Osteoblast (primary cell): Measurements from ENCODE around the gene NINL. TPM values are rescaled to one million over a fixed set of nuclear protein-coding genes. Genes with fewer than 3 reads are reported as not detected.
"Not testable (repeated sequence)": the region's sequence is repeated elsewhere in the genome, so short reads cannot be mapped to it uniquely, and the experiment has no call there.

ENCODE experiments used
- DNase-seq: peaks from one replicate; pipeline ENCODE4 v3.0.0; 2011; ENCODE audit warnings: low spot score, mixed read lengths; ENCODE audit not compliant: insufficient read length; ENCODE audit errors: missing footprints
- H2AFZ ChIP-seq: 2 replicates; pipeline ENCODE4 v1.6.0; 2011; ENCODE audit warnings: mild to moderate bottlenecking, low read length
- H3K27ac ChIP-seq: 2 replicates; pipeline ENCODE4 v1.5.1; 2011; ENCODE audit warnings: mild to moderate bottlenecking, low read depth, low read length, moderate library complexity
- H3K27me3 ChIP-seq: 2 replicates; pipeline ENCODE4 v1.6.0; 2012; ENCODE audit warnings: mild to moderate bottlenecking, control low read depth, inconsistent platforms, low read length, moderate library complexity; ENCODE audit not compliant: insufficient read depth
- H3K36me3 ChIP-seq: 2 replicates; pipeline ENCODE4 v1.5.1; 2011; ENCODE audit warnings: mild to moderate bottlenecking, low read length, control low read depth, moderate library complexity; ENCODE audit not compliant: insufficient read depth
- H3K4me1 ChIP-seq: 2 replicates; pipeline ENCODE4 v1.5.1; 2011; ENCODE audit warnings: mild to moderate bottlenecking, low read length, control low read depth, moderate library complexity; ENCODE audit not compliant: insufficient read depth
- H3K4me2 ChIP-seq: 2 replicates; pipeline ENCODE4 v1.6.0; 2011; ENCODE audit warnings: mild to moderate bottlenecking, low read length; ENCODE audit not compliant: insufficient read depth
- H3K4me3 ChIP-seq: fragments of 200-600 bp; sonication (generic); 3 replicates; pipeline ENCODE4 v1.5.1; 2012; ENCODE audit warnings: mild to moderate bottlenecking, low read length, inconsistent platforms; ENCODE audit not compliant: insufficient read depth
- H3K79me2 ChIP-seq: 2 replicates; pipeline ENCODE4 v1.6.0; 2012; ENCODE audit warnings: mild to moderate bottlenecking, low read length, control low read depth, inconsistent platforms; ENCODE audit not compliant: insufficient read depth
- H3K9me3 ChIP-seq: 2 replicates; pipeline ENCODE4 v1.5.1; 2011; ENCODE audit warnings: low read depth, low read length, control low read depth
- H4K20me1 ChIP-seq: 2 replicates; pipeline ENCODE4 v1.6.0; 2012; ENCODE audit warnings: mild to moderate bottlenecking, low read length, control low read depth; ENCODE audit not compliant: insufficient read depth
- total RNA-seq: library from RNA; depleted of rRNA; stranded (reverse); fragments of >200 nt; gene quantifications from 2 replicates; pipeline ENCODE4 v1.2.3, GENCODE V29; 2012
- TF ChIP-seq, protein P1 (sequence below): IDR thresholded peaks from 2 replicates; pipeline ENCODE4 v1.5.1; 2011; ENCODE audit warnings: mild to moderate bottlenecking, low read depth, low read length, moderate library complexity; ENCODE audit errors: extremely low read depth

Gene NINL
- total RNA-seq, 1 donor = 14.8 TPM

DNA sequence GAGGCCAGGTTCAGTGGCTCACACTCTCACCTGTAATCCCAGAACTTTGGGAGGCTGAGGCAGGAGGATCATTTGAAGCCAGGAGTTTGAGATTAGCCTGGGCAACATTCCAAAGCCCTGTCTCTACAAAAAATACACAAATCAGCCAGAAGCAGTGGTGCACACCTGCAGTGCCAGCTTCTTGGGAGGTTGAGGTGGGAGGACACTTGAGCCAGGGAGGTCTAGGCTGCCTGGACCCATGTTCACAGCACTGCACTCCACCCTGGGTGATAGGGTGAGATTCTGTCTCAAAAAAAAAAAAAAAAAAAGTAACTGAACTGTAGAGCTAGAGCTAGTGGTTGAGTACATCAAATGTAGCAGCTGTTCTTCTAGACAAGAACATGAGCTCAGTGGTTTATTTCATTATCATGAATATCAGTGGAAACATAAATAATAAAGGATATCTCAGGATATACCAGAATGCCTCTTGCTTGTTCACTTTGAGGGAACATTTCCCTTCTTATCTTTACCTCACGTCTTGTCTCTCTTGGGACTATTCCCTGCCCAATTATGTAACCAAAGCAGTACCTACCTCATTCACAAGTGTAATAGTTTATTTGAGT lies 20.9 kb upstream of the NINL start:
- no peak for DNase-seq
- Histone ChIP-seq H4K20me1 (no peaks in the 10 kb centered on the region), H3K27ac (no peak overlapping the region), H3K36me3 (no peaks in the 10 kb centered on the region), H3K4me1 (no peaks in the 10 kb centered on the region), H3K4me2 (no peak overlapping the region), H3K27me3 (no peaks in the 10 kb centered on the region), H3K4me3 (no peak overlapping the region), H2AFZ (no peak overlapping the region), H3K9me3 (no peaks in the 10 kb centered on the region), H3K79me2 (peaks cover 3% of the 10 kb centered on the region)
- TF ChIP-seq, protein P1, sequence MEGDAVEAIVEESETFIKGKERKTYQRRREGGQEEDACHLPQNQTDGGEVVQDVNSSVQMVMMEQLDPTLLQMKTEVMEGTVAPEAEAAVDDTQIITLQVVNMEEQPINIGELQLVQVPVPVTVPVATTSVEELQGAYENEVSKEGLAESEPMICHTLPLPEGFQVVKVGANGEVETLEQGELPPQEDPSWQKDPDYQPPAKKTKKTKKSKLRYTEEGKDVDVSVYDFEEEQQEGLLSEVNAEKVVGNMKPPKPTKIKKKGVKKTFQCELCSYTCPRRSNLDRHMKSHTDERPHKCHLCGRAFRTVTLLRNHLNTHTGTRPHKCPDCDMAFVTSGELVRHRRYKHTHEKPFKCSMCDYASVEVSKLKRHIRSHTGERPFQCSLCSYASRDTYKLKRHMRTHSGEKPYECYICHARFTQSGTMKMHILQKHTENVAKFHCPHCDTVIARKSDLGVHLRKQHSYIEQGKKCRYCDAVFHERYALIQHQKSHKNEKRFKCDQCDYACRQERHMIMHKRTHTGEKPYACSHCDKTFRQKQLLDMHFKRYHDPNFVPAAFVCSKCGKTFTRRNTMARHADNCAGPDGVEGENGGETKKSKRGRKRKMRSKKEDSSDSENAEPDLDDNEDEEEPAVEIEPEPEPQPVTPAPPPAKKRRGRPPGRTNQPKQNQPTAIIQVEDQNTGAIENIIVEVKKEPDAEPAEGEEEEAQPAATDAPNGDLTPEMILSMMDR = no peak

- Histone ChIP-seq H3K27me3 (no peaks in the 10 kb centered on the region), H3K4me3 (no peak overlapping the region), H3K79me2 (peaks cover 3% of the 10 kb centered on the region), H2AFZ (no peak overlapping the region), H4K20me1 (no peaks in the 10 kb centered on the region), H3K36me3 (no peaks in the 10 kb centered on the region), H3K4me1 (peaks cover 10% of the 10 kb centered on the region), H3K9me3 (no peaks in the 10 kb centered on the region), H3K27ac (no peak overlapping the region), H3K4me2 (no peak overlapping the region)
- TF ChIP-seq, protein P1 = no peak
- no peak for DNase-seq
Measured at GRCh38 chr20:25605148-25605547, 19.8 kb upstream of the NINL start.

GRCh38 chr20:25604611-25605010 lies 19.3 kb upstream of the NINL start:
- TF ChIP-seq, protein P1 = no peak
- no peaks in the 10 kb centered on the region for H4K20me1 ChIP-seq
- no peak overlapping the region for H3K4me2 ChIP-seq
- H3K79me2 ChIP-seq = no peaks in the 10 kb centered on the region
- H3K4me3 ChIP-seq = no peak overlapping the region
- H3K27me3 ChIP-seq = no peaks in the 10 kb centered on the region
- no peaks in the 10 kb centered on the region for H3K9me3 ChIP-seq
- H3K4me1 ChIP-seq = peaks cover 10% of the 10 kb centered on the region
- DNase-seq = no peak
- no peak overlapping the region for H2AFZ ChIP-seq
- H3K36me3 ChIP-seq = no peaks in the 10 kb centered on the region
- no peak overlapping the region for H3K27ac ChIP-seq

DNA sequence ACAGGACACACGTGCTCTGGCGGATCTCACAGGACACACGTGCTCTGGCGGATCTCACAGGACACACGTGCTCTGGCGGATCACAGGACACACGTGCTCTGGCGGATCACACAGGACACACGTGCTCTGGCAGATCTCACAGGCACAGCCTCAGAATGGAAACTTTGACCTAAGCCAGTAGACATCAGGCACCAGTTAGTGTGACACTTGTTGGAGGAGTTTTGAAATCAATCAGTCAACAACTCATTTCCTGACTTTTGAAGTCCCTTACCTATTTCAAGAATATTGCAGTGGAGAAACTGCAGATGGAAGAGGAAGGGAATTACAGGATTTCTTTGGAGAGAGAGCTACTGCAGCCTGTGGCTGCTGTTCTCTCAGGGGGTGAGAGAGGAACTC lies 17.6 kb upstream of the NINL start:
- H3K4me1 ChIP-seq = peaks cover 10% of the 10 kb centered on the region
- H4K20me1 ChIP-seq, H3K36me3 ChIP-seq, DNase-seq, H3K9me3 ChIP-seq, H3K4me2 ChIP-seq, H2AFZ ChIP-seq, H3K4me3 ChIP-seq, H3K27ac ChIP-seq, H3K27me3 ChIP-seq, H3K79me2 ChIP-seq: not testable (repeated sequence)

DNA sequence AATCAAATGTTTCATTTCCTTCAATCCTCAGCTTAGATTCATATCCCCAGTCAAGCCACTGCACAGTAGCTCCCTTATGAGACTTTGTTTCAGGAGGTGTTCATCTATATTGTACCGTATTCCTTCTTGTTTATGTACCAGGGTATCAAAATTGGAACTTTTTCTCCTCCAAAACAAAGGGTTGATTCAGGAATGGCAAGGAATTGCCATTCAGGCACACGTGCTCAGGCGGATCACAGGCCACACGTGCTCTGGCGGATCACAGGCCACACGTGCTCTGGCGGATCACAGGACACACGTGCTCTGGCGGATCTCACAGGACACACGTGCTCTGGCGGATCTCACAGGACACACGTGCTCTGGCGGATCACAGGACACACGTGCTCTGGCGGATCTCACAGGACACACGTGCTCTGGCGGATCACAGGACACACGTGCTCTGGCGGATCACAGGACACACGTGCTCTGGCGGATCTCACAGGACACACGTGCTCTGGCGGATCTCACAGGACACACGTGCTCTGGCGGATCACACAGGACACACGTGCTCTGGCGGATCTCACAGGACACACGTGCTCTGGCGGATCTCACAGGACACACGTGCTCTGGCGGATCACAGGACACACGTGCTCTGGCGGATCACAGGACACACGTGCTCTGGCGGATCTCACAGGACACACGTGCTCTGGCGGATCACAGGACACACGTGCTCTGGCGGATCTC lies 17.0 kb upstream of the NINL start:
- H3K4me2 ChIP-seq, H3K27ac ChIP-seq, H3K36me3 ChIP-seq, H3K4me3 ChIP-seq, DNase-seq, H4K20me1 ChIP-seq, H3K27me3 ChIP-seq, H3K9me3 ChIP-seq, H3K79me2 ChIP-seq, H2AFZ ChIP-seq: not testable (repeated sequence)
- H3K4me1 ChIP-seq = peaks cover 10% of the 10 kb centered on the region
